GM12878 (cell line): ENCODE results near the gene RFC4. TPM values are rescaled to one million over a fixed set of nuclear protein-coding genes. Genes with fewer than 3 reads are reported as not detected.

ENCODE experiments used
- ATAC-seq: fragments of 200-7000 bp; cut with Tn5 transposase; 3 replicates; pipeline ENCODE4 v1.9.1; 2020; ENCODE audit warnings: mild to moderate bottlenecking, moderate library complexity
- BruUV-seq: library from RNA; stranded (reverse); fragments of 400-500 nt; replicated peaks from 2 replicates; lab custom pipeline; 2021; lab: Mats Ljungman, UMichigan
- CTCF ChIA-PET: fragments of 300-600 bp; sonication (Branson Sonifier 250); formaldehyde crosslinking; extraction: SDS; loops from one replicate; lab custom pipeline; 2021; ENCODE audit warnings: inconsistent platforms; lab: Yijun Ruan, JAX
- POLR2A ChIA-PET: fragments of 350-600 bp; formaldehyde crosslinking; extraction: SDS; loops from one replicate; lab custom pipeline; 2021; ENCODE audit warnings: inconsistent platforms; lab: Charles Lee
- RAD21 ChIA-PET: fragments of 300-600 bp; sonication (Branson Sonifier 250); formaldehyde crosslinking; loops from one replicate; lab custom pipeline; 2023; ENCODE audit warnings: antibody characterized with exemption; ENCODE audit not compliant: unreplicated experiment; lab: Charles Lee
- SMC1A ChIA-PET: fragments of 300-600 bp; sonication (Branson Sonifier 250); formaldehyde crosslinking; loops from one replicate; lab custom pipeline; 2023; ENCODE audit not compliant: unreplicated experiment, uncharacterized antibody; lab: Charles Lee
- DNase-seq: peaks from one replicate; pipeline ENCODE4 v3.0.0-alpha.2; 2011; ENCODE audit warnings: low read depth, low spot score
- FAIRE-seq: peaks from 3 replicates; lab custom pipeline; 2011; peaks lifted over from hg19 to GRCh38; lab: Jason Lieb, UNC
- H2AFZ ChIP-seq: 2 replicates; pipeline ENCODE4 v1.6.0; 2011; ENCODE audit warnings: low read depth, low read length, control low read depth; ENCODE audit not compliant: control insufficient read depth
- H3K27ac ChIP-seq: 2 replicates; pipeline ENCODE4 v1.5.1; 2011; ENCODE audit warnings: control low read depth; ENCODE audit not compliant: control insufficient read depth, insufficient read depth
- H3K27me3 ChIP-seq, 2 experiments: replicated peaks in 1 of 2; 2 replicates each; pipeline versions ENCODE4 v1.6.0 to v1.6.1; 2011; ENCODE audit warnings: low read length in 1 of 2; ENCODE audit not compliant: control insufficient read depth in 2 of 2, insufficient read depth in 2 of 2
- H3K36me3 ChIP-seq, 2 experiments: 2 replicates each; pipeline ENCODE4 v1.5.1; 2011; ENCODE audit warnings: low read length in 1 of 2; ENCODE audit not compliant: control insufficient read depth in 2 of 2, insufficient read depth in 2 of 2
- H3K4me1 ChIP-seq: 2 replicates; pipeline ENCODE4 v1.6.1; 2011; ENCODE audit warnings: mild to moderate bottlenecking, low read length, moderate library complexity, mixed read lengths; ENCODE audit not compliant: control insufficient read depth, insufficient read depth
- H3K4me2 ChIP-seq: 2 replicates; pipeline ENCODE4 v1.6.0; 2011; ENCODE audit warnings: control low read depth; ENCODE audit not compliant: control insufficient read depth, insufficient read depth
- H3K4me3 ChIP-seq: fragments of 200-600 bp; sonication (generic); 2 replicates; pipeline ENCODE4 v1.5.1; 2016
- H3K79me2 ChIP-seq: 2 replicates; pipeline ENCODE4 v1.6.0; 2011; ENCODE audit warnings: low read length; ENCODE audit not compliant: control insufficient read depth, insufficient read depth
- H3K9ac ChIP-seq: 2 replicates; pipeline ENCODE4 v1.8.0; 2011; ENCODE audit warnings: low read length, control low read depth, mixed read lengths; ENCODE audit not compliant: control insufficient read depth, insufficient read depth
- H3K9me3 ChIP-seq: replicated peaks from 3 replicates; pipeline ENCODE4 v1.5.1; 2011; ENCODE audit warnings: mild to moderate bottlenecking, low read length; ENCODE audit not compliant: control insufficient read depth, insufficient read depth
- H4K20me1 ChIP-seq: 2 replicates; pipeline ENCODE4 v1.6.0; 2011; ENCODE audit not compliant: control insufficient read depth, insufficient read depth
- BCL11A ChIP-seq: IDR thresholded peaks from 2 replicates; pipeline ENCODE4 v1.6.1; 2011; ENCODE audit warnings: low read depth, low read length
- RB1 ChIP-seq: fragments of 450-650 bp; formaldehyde crosslinking; IDR thresholded peaks from 2 replicates; pipeline ENCODE4 v1.6.1; 2017; ENCODE audit warnings: mild to moderate bottlenecking, borderline replicate concordance
- RELA ChIP-seq: fragments of 450-650 bp; IDR thresholded peaks from 2 replicates; pipeline ENCODE4 v1.8.0; 2014; ENCODE audit warnings: borderline replicate concordance; ENCODE audit not compliant: partially characterized antibody
- SKIL ChIP-seq: fragments of 450-650 bp; IDR thresholded peaks from 2 replicates; pipeline ENCODE4 v1.6.1; 2017; ENCODE audit warnings: mild to moderate bottlenecking, low read depth, inconsistent platforms; ENCODE audit not compliant: poor library complexity, severe bottlenecking
- SMARCA5 ChIP-seq: fragments of 450-650 bp; IDR thresholded peaks from 2 replicates; pipeline ENCODE4 v1.6.1; 2017; ENCODE audit warnings: mild to moderate bottlenecking
- SMC3 ChIP-seq: IDR thresholded peaks from 2 replicates; pipeline ENCODE4 v1.6.1; 2011; ENCODE audit warnings: low read length, improper control_type of control experiment, borderline replicate concordance
- WGBS: methylation state at CpG from one replicate; pipeline ENCODE4 v1.1.6; 2016; ENCODE audit warnings: low lambda C conversion rate; ENCODE audit not compliant: insufficient replicate concordance, insufficient coverage; ENCODE audit errors: missing lambda C conversion rate; 5-methylcytosine and 5-hydroxymethylcytosine counted together
- in situ Hi-C: fragments of 300-500 bp; cut with MboI; formaldehyde crosslinking; loops from 9 replicates; pipeline ENCODE4 v1.14.3; 2018; ENCODE audit warnings: mixed read lengths
- intact Hi-C: fragments of 100-400 bp; cut with micrococcal nuclease; formaldehyde crosslinking; loops from one replicate; pipeline ENCODE4 v1.14.2; 2022; ENCODE audit not compliant: unreplicated experiment
- polyA plus RNA-seq, 11 experiments: library from polyadenylated mRNA; depleted of rRNA in 4 of 11; unstranded in 6 of 11; stranded (reverse) in 5 of 11; fragments of >200 nt; fragmentation: Nextera tagmentation in 4 of 11; fragmentation: Illumina TruSeq in 1 of 11; extraction: Ambion mirVana in 4 of 11; extraction: Trizol in 1 of 11; gene quantifications; 1 replicate in 1 of 11; 2 replicates in 10 of 11; pipeline versions ENCODE4 v1.2.1 to v1.2.3, GENCODE V29; 2011 to 2016; ENCODE audit warnings: inconsistent platforms in 2 of 11, missing spikeins in 2 of 11, low read depth in 1 of 11
- total RNA-seq, 4 experiments: library from RNA; depleted of rRNA in 3 of 4; stranded (reverse); fragments of >200 nt in 3 of 4; fragmentation: Illumina TruSeq in 1 of 4; extraction: Trizol in 1 of 4; gene quantifications; 2 replicates each; pipeline versions ENCODE4 v1.2.1 to v1.2.3, GENCODE V29; 2013 to 2021
- TF ChIP-seq, protein P1 (sequence below): fragments of 150-350 bp; IDR thresholded peaks from 2 replicates; pipeline ENCODE4 v1.6.1; 2014; ENCODE audit warnings: mild to moderate bottlenecking, low read depth, low read length

Gene RFC4
- total and polyA plus RNA-seq, 10 of the 15 experiments (the other 5 are each of a cell fraction or from before 2014, with no cell fraction given) = 49.1 to 144 (median 112) TPM

GRCh38 chr3:186849374-186849975 lies 43.2 kb upstream of the RFC4 start (continued):
- TF ChIP-seq SKIL (peak; percentile 27), SMC3 (peak; percentile 79), BCL11A (no peak)

- Histone ChIP-seq H3K27ac (no peak overlapping the region), H3K4me1 (no peaks in the 10 kb centered on the region), H3K79me2 (no peaks in the 10 kb centered on the region), H3K27me3 (peaks cover 0 to 7% of the 10 kb centered on the region in 2 experiments; a peak in 2 of 4 replicates), H3K9ac (no peak overlapping the region)
- no TSS peak for BruUV-seq
- FAIRE-seq (no peak), DNase-seq (no peak)
- SMC1A ChIA-PET = interaction anchor here (1.5 to 3.9 kb wide), 3 partner anchors 221 to 317 kb away, joined by 6 to 95 read pairs (median 6); no protein-coding TSS in a partner anchor
- RAD21 ChIA-PET = interaction anchor here (1.2 to 2.2 kb wide), 4 partner anchors 10 to 306 kb away, joined by 3 to 7 read pairs (median 4); no protein-coding TSS in a partner anchor
- in situ Hi-C loops = loop anchor here (5.0 kb wide), 1 partner anchor 315 kb away; no protein-coding TSS in a partner anchor
- TF ChIP-seq SMARCA5 (no peak), RELA (no peak), RB1 (no peak)
- TF ChIP-seq, protein P1, sequence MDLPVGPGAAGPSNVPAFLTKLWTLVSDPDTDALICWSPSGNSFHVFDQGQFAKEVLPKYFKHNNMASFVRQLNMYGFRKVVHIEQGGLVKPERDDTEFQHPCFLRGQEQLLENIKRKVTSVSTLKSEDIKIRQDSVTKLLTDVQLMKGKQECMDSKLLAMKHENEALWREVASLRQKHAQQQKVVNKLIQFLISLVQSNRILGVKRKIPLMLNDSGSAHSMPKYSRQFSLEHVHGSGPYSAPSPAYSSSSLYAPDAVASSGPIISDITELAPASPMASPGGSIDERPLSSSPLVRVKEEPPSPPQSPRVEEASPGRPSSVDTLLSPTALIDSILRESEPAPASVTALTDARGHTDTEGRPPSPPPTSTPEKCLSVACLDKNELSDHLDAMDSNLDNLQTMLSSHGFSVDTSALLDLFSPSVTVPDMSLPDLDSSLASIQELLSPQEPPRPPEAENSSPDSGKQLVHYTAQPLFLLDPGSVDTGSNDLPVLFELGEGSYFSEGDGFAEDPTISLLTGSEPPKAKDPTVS = no peak
- TF ChIP-seq, all 136 proteins: peak for 0
- WGBS = 9% methylated on average over 2 of the region's 2 CpGs
- intact Hi-C loops = loop anchor here (5.0 kb wide), 1 partner anchor 180 kb away; no protein-coding TSS in a partner anchor
- Histone ChIP-seq H3K4me2 (no peak overlapping the region), H3K4me3 (no peak overlapping the region), H3K36me3 (no peaks in the 10 kb centered on the region), H2AFZ (no peak overlapping the region), H3K9me3 (no peaks in the 10 kb centered on the region), H4K20me1 (no peaks in the 10 kb centered on the region)
- POLR2A ChIA-PET = interaction anchor here (0.6 kb wide), 1 partner anchor 343 kb away, joined by 4 read pairs; no protein-coding TSS in a partner anchor
- ATAC-seq = no peak
- CTCF ChIA-PET = interaction anchor here (1.5 to 5.9 kb wide), 4 partner anchors 265 to 319 kb away, joined by 3 to 147 read pairs (median 38); no protein-coding TSS in a partner anchor
Measured at GRCh38 chr3:186847437-186847836, 41.2 kb upstream of the RFC4 start.
